Globus pallidus (tissue), 1 donor: ENCODE measurements around the gene CST9L.

ENCODE experiments used
- DNase-seq: peaks from one replicate; pipeline ENCODE4 v3.0.0-alpha.2; 2015; ENCODE audit warnings: low spot score

Gene CST9L, protein sequence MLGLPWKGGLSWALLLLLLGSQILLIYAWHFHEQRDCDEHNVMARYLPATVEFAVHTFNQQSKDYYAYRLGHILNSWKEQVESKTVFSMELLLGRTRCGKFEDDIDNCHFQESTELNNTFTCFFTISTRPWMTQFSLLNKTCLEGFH

DNA sequence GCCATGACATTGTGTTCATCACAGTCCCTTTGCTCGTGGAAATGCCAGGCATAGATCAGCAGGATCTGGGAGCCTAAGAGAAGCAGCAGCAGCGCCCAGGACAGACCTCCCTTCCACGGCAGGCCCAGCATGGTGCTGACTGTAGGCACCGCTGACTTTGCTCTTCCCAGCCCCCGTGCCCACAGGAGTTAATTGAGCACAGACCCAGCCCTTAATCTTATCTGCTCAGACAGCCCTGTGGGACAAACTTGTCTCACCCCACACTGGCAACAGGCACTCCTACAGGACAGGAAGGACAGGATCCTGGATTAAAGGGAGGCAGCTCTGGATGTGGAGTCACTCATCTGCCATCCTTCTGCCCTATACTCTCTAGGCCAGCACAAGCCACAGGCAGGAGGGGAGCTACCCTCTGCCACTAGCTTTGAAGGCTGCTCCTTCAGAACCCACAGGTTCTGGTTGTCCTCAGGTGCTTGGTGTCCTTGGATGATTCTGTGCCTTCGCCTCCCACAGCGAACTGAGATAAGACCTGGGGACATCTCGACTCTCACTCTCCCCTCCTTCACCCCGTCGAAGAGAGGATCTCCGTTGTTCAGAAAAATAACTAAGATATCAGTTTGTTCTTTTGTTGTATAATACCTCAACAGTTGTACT lies at the start of gene CST9L:
Gene CST9L, minus strand, starts transcription at position 165 of the 651 bp plus-strand sequence. Its CDS starts 34 bp downstream, at position 131.
- DNase-seq = no peak

DNA sequence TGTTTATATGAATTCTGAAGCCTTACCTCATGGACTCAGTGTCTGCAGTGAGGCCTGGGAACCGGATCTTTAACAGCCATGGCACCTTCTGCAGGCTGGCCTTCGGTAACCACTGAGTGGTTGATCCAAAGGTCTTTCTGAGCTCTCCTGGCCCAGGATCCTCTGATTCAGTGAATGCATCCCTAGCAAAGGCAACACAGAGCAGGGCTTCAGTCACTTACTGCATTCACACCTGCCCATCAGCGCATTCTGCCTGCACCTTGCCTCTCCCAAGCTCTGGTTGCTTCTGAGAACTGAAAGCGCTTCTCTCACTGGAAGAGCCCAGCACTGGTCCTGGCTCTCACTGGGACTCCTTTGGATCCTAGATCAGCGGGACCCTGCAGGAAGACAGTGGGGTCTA lies 45.9 kb upstream of the CST9L start:
- no peak for DNase-seq

DNA sequence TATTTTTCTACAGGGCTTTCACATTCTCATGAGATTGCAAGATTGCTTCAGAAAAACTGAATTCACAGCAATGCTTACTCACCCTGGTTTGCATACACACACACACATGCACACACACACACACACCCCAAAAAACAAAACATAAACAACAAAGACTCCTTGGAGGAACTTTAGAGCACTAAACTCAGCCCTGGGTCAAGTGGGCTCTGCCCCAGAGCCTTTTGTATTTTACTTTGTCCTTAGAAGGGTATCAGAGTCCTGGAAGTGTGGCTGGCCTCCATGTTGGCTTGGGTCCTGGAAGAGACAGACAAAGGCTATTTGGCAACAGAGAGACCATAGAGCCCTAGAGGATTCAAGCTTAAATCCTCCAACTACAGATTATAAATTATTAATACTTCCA lies 45.4 kb upstream of the CST9L start:
- DNase-seq = no peak

DNA sequence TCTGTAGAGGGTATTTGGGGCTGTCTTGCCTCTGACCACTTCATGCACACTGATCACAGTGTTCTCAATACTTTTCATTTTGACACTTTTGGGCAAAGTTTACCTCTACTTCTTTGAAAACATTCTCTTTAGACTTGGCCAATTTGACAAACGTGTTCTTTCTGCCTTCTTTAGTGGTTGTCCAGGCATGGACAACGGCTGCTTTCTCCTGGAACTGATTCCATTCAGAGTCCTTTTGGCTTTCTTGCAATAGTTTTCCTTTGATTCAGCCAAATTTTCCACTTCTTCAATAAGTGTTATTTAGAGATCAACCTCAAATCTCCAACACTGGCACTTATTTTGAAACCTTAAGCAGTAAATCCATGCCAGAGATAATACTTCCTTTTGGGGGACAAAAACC lies 44.1 kb upstream of the CST9L start:
- DNase-seq = peak; percentile 61

DNA sequence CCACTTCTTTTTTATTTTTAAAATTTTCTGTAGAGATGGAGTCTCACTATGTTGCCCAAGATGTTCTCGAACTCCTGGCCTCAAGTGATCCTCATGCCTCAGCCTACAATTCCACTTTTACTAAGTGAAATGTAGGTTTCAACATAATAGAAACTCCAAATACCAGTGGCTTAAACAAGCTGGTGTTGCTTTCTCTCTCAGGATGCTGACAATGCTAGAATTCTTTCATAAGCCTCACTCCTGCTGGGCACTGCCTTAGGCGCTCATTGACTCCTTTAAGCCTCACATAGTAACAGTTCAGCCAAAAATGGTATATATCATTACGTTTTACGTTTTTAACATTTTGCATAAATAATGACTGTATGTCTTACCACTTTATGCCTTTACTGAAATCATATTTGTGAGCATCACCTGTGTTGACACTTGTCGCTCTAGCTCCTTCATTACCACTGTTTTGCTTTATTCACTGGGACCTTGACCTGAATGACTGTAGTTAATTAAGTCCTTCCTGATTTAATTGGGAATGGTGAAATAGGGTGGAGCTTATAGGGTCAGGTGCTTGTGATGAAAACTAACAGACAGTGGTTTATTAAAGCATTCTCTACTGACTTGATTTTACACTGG lies 41.3 kb upstream of the CST9L start:
- no peak for DNase-seq

DNA sequence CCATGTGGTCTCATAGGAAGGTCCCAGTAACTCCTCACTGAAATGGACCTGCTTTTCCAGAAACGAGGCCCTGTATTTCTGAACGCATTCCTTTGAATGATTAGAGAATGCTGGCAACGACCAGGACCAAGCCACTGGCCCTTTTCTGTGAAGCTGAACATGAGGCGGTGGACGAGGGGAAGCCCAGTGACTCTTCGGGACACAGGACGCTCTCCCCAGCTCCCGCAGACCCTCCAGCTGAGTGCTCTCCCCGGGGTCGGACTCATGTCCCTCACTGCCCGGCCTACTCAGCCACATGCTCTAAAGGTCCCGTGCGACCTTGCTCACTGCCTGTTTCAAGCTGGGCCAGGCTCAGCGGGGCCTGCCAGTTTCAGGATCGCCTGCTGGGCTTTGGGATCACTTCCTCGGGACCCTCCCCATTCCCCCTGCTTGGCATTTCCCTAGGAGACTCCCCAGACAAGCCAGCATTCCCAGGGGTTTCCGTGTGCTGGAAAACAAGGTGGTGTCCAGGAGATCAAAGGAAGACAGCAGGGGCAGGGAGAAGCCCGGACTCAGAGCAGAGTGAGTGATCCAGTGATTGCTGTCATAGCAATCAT lies 40.1 kb upstream of the CST9L start:
- no peak for DNase-seq

DNA sequence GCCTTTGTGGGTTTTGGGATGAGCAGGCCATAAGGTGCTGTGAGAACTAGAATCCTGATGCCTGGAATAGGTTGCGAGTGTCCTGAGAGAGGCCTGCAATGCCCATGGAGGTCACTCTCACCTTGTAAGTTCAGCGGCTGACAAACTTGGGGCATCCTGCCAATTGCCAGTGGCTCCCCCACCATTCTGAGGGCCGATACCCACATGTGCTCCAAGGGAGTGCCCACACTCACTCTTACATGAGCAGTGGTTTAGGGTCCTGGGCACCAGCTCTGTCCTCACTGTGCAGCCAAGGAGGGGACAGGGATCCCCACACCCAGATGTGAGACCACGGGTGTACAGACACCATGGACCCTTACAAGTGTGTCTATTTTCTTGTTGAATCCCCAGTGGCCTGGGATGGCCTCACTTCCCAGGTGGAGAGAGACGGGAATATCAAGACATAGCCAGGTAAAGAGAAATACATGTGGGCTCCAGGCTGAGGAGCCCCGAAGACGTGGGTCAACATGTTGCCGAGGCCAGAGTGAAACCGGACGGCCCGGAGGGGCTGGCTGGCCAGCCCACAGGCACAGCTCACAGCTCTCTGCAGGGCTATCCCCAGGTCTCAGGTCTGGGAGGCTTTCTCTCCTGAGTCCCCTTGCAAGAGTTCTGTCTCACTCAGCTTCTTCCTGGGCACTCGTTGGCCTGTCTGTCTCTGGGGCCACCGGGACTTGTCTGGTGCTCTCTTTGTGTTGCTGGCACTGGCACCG lies 39.4 kb upstream of the CST9L start:
- DNase-seq = no peak

DNA sequence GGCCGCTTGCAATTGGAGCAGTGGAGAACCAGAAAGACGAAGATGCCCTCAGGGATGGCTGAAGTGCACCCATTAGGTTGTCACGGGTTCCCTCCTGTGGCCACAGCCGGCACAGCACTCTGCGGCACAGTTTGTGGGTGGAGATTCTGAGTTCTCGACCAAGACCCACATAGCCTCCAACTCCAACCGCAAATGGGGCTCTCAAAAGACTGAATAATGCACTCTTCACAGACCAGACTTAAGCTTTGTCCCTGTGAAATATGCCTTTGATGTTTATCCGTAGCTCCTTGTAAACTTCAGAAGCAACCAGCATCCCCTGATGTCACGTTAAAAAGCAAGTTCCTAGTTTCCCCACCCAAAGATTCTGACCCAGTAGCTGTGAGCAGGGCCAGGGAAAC lies 38.4 kb upstream of the CST9L start:
- peak; percentile 46 for DNase-seq

DNA sequence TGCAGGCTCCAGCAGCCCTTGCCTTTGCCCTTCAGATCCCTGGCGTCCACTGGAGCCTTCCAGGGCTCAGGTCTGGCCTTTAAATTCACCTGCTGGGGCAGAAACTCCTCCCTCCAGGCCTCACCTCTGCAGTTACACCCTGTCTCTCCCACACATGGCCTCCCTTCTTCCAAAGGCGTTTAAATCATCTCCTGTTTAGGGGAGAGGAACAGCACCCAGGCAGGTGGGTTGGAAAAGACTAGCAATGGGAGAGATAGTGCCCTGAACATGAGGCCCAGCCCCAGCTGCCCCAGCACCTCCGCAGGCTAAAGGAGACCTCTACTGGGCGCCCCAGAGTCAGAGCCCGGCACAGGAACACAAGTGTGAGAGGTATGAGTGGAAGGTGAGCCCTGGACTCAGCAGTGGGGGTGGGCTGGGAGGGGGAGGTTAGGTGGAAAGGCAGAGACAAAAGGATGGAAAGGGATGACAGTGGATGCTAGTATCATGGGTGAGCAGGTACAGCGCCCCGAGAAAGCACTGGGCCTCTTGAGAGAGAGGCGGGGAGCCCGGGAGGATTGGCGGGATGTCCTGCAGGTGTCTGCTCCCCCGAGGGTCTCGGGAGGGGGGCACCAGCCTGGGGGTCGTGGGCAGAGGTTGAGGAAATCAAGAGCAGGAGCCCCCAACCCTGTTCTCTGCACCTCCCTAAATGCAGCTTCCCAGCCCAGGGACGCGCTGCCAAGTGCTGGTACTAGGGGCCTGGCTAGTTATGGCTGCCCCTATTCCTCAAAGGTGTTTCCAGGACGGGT lies 37.8 kb upstream of the CST9L start, which contains the start of gene CST9:
Gene CST9, minus strand, starts transcription at position 51 of the 785 bp plus-strand sequence. CDS start 53 bp downstream, outside the sequence.
- DNase-seq = no peak

DNA sequence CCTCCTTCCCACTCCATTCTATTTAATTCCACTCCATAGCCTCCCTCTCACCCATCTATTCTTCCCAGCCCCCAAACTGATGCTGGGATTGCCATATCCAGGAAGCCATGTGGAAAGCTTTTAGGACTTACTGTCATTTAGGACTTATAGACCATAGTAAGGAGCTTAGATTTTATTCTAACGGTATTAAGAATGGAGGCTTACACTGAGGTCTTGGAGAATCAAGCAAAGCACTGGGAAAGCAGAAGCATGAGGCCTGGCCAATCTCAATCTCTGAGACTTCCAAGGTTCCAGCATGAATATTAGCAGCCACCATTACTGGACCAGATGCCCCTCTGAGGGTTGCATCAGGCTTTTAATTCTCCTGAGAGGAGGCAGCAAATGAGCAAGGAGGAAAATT lies 36.0 kb upstream of the CST9L start:
- no peak for DNase-seq

DNA sequence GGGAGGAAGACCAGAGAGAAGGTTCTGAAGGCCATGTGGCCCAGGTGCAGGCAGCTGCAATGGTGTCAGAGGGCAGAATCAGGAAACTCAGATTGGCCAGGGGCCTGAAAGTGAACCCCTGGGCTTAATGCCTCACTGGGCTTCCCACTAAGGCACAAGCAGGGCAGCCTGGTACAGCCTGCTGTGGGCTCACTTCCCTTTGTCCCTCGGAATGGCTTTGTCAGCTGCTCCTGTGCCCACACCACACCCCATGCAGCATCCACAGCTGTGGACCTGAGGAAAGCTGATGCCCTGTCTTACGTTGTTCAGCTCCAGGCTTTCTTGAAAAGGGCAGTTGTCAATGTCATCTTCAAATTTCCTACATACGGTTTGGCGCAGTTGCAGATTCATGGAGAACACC lies 35.0 kb upstream of the CST9L start:
- DNase-seq = no peak

DNA sequence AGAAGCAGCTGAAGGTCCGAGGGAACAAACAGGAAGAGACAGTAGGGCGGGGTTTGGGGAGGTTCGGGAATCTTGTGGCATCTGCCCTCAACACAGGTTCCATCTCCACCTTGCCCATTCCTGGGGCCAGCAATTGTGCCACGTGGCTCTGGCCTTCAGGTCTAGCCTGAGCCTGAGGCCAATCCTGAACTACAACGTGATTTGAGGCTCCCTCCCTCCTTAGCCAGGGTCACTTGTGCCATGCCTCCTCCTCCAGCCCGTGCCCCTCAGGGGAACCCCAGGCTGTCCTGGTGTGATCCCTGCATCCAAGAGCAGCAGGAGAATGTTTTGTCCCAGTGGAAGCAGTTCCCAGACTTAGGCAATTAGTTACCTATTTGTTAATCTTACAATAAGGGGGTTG lies 34.4 kb upstream of the CST9L start:
- DNase-seq = no peak

DNA sequence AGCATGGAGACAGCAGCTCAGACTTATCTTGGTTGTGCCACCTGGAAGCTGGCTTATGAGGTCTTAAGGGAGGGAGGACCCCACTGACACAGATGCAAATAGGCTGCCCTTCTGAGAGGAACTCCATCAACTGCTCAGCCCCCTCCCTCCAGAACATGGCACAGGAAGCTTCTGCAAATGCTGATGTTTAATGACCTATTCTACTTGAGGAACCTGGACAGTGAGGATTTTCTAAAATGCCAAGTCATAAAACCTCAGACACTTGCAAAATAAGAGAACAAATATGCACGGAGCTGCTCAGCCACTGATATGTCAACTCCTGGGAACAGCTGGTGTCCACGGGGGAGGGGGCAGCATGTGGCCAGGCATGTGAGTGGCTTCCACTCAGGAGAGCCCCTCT lies 34.0 kb upstream of the CST9L start:
- no peak for DNase-seq

DNA sequence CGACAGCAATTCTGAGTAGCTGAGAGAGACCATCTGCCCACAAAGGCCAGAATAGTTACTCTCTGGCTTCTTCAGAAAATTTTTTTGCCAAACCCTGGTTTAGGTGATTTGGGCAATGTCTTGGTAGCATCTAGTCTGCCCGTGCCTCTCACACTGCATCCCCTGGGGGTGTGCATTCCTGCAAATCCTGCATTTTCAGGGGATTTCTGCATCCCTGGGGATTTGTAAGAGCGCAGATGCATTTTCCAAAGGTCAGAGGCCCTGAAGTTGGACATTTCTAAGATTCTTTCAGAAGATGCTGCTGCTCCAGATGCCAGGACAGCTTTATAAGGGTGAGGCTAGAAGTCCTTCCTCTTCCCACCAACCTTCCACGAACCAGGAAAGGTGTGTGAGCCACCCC lies 33.4 kb upstream of the CST9L start:
- DNase-seq = no peak

DNA sequence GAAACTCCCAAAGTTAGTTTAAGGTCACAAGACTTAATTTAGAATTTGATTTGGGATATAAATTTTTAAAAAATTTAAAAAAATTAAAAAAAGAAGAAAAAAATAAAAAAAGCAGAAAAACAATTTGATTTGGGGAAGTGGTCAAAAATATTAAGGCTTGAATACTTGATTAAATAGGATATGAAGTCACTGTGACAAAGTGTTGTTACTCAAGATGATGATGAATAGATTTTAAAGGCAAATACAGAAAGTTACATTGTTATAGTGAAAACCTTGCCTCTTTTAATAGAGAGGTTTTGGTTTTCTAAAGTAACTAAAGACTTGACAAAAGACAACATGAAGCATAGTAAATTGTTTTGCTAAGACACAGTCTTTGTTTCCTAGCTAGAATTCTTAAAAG lies 30.2 kb upstream of the CST9L start:
- DNase-seq = no peak

DNA sequence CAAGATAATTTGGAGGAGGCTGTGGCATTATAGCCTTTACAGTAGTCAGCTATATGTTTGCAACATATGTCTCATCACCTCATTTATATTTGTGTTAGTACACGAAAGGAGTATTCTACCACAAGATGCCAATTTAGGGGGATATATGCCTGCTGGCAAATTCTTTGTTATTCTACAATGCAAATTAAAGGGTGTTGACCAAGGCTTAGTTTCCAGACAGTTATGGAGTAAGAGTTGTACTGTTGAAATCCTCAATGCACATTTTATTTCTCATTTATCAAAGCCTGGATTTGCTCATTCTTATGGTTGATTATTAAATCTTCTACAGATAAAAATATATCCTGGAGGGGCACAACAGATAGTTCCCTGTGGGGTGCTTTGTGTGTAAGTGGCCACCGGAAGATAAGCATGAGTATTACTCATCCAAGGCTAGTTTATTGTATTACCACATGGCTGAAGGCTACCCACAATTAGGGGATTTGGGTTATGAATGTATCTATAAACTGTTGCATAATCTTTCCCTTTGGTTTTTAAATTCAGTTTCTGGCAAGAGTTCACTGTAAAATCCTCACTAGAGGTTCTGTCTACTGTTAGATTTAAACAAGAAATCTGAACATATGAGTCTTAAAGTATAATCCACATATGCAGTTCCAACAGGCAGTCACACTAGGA lies 28.4 kb upstream of the CST9L start:
- no peak for DNase-seq

DNA sequence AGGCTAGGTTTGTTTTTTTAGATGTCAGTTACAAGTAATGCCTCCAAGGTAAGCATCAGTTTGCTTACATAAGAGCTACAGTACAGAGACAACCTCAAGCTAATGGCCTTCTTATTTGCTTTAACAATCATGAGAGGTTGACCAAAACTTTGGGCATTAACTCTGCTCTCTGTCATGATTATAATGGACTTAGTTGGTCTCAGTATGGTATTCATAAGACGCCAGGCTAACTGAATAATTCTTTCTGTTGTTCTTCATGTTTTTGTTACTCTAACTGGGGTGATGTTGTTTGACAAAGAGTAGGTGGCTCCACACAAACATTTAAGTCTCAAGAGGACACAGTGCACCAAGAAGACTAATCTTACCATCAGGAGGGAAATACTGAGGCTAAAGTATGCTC lies 27.7 kb upstream of the CST9L start:
- DNase-seq = no peak

DNA sequence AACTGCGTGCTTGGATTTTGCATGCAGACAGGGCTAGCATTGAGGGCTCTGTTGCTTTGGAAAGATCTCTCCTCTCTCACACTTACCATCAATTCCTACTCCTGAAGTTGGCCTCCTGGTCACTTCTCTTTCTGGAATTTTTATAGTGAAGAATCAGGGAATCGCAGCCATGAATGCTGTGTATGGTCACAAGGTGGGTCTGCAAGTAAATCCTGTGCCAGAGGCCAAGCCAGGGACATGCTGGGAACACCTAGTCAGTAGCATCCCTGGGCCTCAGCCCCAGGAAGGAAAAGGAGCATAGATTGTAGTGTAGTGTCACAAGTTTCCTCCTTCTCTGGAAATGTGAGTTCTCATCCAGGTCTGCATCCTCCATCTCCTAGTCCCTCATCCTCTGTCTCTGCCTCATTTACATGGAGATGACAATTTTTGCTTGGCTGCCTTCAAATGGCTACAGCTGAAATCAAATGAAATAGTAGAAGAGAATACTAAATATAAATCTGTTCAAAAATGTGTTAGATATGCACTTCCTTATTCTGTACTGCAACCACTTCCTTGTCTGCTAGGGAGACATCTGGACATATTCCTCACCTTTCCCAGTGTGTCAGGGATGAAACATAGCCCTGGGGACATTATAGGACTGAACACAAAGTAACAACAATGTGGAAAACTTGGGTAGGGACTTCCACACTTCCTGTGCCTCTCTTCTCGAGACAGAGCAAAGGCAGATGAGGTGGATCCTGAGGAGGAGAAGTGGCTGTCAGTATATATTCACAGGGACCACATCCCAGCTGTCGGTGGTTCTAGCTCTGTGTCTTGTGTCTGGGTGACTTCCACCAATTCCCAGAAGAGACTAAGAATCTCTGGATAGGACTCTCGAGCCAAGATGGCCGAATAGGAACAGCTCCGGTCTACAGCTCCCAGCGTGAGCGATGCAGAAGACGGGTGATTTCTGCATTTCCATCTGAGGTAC lies 20.4 kb upstream of the CST9L start:
- DNase-seq = no peak

DNA sequence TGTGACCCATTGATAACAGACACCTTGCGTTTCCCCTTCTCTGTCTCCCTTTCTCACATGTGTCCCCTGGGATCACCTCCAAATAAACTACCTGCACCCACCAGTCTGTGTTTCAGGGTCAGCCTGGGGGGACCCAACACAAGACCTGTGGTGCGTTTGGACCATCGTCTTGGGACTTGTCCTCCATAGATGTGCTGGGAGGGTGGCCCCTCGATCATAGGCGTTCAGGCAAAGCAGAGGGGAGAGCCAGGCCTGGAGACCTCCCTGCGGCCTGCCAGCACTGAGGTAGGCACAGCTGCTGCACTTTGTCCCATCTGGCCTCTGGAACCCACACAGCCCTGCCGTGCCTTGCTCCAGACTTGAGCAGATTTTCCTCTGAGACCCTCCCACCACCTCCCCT lies 19.3 kb upstream of the CST9L start:
- DNase-seq = no peak
